ENCODE measurements around the gene EXOC6B.

DNA sequence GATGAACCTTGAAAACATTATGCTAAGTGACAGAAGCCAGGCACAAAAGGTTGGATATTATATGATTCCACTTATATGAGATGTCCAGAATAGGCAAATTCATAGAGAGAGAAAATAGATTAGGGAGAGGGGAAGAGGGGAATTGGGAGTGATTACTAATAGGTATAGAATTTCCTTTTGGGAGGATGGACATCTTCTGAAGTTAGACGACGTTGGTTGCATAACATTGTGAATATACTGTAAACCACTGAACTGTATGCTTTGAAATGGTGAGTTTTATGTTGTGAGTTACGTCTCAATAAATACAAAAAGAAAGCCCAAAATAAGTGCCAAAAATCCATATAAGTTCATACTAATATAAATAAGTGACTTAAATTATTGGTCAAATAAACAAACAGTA is 659.6 kb downstream of the EXOC6B start:
- TF ChIP-seq RAD21 (IDR thresholded peaks at IDR 0.05 in 1 of 2, conservative IDR thresholded peaks at IDR 0.05 in 1 of 2; ENCODE audit: low read depth in 2 of 2, low read length in 2 of 2): no peak
- no peak for TF ChIP-seq SIN3A (conservative IDR thresholded peaks at IDR 0.05 in 1 of 2, IDR thresholded peaks at IDR 0.05 in 1 of 2; ENCODE audit: low read depth in 1 of 2, low read length in 2 of 2)
- TF ChIP-seq CBX8 (IDR thresholded peaks at IDR 0.05; ENCODE audit: borderline replicate concordance, low read depth, low read length): no peak
- TF ChIP-seq SUZ12 (IDR thresholded peaks at IDR 0.05; ENCODE audit: low read length): no peak
- TF ChIP-seq, protein P1, sequence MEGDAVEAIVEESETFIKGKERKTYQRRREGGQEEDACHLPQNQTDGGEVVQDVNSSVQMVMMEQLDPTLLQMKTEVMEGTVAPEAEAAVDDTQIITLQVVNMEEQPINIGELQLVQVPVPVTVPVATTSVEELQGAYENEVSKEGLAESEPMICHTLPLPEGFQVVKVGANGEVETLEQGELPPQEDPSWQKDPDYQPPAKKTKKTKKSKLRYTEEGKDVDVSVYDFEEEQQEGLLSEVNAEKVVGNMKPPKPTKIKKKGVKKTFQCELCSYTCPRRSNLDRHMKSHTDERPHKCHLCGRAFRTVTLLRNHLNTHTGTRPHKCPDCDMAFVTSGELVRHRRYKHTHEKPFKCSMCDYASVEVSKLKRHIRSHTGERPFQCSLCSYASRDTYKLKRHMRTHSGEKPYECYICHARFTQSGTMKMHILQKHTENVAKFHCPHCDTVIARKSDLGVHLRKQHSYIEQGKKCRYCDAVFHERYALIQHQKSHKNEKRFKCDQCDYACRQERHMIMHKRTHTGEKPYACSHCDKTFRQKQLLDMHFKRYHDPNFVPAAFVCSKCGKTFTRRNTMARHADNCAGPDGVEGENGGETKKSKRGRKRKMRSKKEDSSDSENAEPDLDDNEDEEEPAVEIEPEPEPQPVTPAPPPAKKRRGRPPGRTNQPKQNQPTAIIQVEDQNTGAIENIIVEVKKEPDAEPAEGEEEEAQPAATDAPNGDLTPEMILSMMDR (IDR thresholded peaks at IDR 0.05; ENCODE audit: control extremely low read depth in 1 of 3, insufficient read depth in 1 of 3, low read depth in 1 of 3, low read length in 3 of 3): no peak
- TF ChIP-seq EZH2 (IDR thresholded peaks at IDR 0.05; ENCODE audit: low read depth, low read length, severe bottlenecking): no peak
- TF ChIP-seq TCF12 (IDR thresholded peaks at IDR 0.05; ENCODE audit: low read depth, low read length): no peak
- no peak for TF ChIP-seq POLR2AphosphoS5 (IDR thresholded peaks at IDR 0.05; ENCODE audit: low read depth, low read length)
- no peak for TF ChIP-seq BRCA1 (IDR thresholded peaks at IDR 0.05; ENCODE audit: low read depth, low read length)
- TF ChIP-seq POLR2A (IDR thresholded peaks at IDR 0.05; ENCODE audit: control extremely low read depth in 1 of 2, low read depth in 2 of 2, low read length in 2 of 2): no peak
